Neural crest cell (in vitro differentiated cells): ENCODE results near the gene CLIC3. TPM values are rescaled to one million over a fixed set of nuclear protein-coding genes. Genes with fewer than 3 reads are reported as not detected.

Experiments
- DNase-seq: peaks from one replicate; pipeline ENCODE4 v3.0.0; 2021; ENCODE audit warnings: low read depth, mixed read lengths, low spot score
- H3K27ac Mint-ChIP-seq: one replicate; pipeline ENCODE4 v1.8.0; 2021; ENCODE audit warnings: mild to moderate bottlenecking, mixed read lengths; ENCODE audit not compliant: unreplicated experiment
- H3K27me3 Mint-ChIP-seq: 2 replicates; pipeline ENCODE4 v1.8.0; 2021; ENCODE audit warnings: low read depth, mild to moderate bottlenecking, mixed read lengths
- H3K36me3 Mint-ChIP-seq: 2 replicates; pipeline ENCODE4 v1.8.0; 2021; ENCODE audit warnings: low read depth, mild to moderate bottlenecking, mixed read lengths
- H3K4me1 Mint-ChIP-seq: 2 replicates; pipeline ENCODE4 v1.8.0; 2021; ENCODE audit warnings: mixed read lengths
- H3K4me3 Mint-ChIP-seq: one replicate; pipeline ENCODE4 v1.8.0; 2021; ENCODE audit warnings: mild to moderate bottlenecking, mixed read lengths
- H3K9me3 Mint-ChIP-seq: 2 replicates; pipeline ENCODE4 v1.8.0; 2021; ENCODE audit warnings: mixed read lengths
- CTCF ChIP-seq: fragments of 200-600 bp; sonication (generic); conservative IDR thresholded peaks from 2 replicates; pipeline ENCODE4 v1.5.0; 2021; ENCODE audit warnings: antibody characterized with exemption, mild to moderate bottlenecking
- total RNA-seq: library from RNA; stranded (reverse); gene quantifications from 2 replicates; pipeline ENCODE4 v1.2.1, GENCODE V29; 2021

The CLIC3 gene
- total RNA-seq, 1 donor from 2014 or later: not detected

- Mint-ChIP-seq H3K9me3 (no peaks in the 10 kb centered on the region), H3K4me3 (no peak overlapping the region), H3K27me3 (peaks cover 25% of the 10 kb centered on the region), H3K27ac (no peak overlapping the region), H3K36me3 (no peaks in the 10 kb centered on the region), H3K4me1 (peaks cover 4% of the 10 kb centered on the region)
- no peak for DNase-seq
- no peak for TF ChIP-seq CTCF
Observed at GRCh38 chr9:137042751-137043727, 46.7 kb upstream of the CLIC3 start.

- no peak for TF ChIP-seq CTCF
- Mint-ChIP-seq H3K4me3 (no peak overlapping the region), H3K4me1 (peaks cover 4% of the 10 kb centered on the region), H3K9me3 (no peaks in the 10 kb centered on the region), H3K36me3 (no peaks in the 10 kb centered on the region), H3K27ac (no peak overlapping the region), H3K27me3 (peaks cover 7% of the 10 kb centered on the region)
- no peak for DNase-seq
Observed at GRCh38 chr9:137041124-137041523, 44.8 kb upstream of the CLIC3 start.

DNA sequence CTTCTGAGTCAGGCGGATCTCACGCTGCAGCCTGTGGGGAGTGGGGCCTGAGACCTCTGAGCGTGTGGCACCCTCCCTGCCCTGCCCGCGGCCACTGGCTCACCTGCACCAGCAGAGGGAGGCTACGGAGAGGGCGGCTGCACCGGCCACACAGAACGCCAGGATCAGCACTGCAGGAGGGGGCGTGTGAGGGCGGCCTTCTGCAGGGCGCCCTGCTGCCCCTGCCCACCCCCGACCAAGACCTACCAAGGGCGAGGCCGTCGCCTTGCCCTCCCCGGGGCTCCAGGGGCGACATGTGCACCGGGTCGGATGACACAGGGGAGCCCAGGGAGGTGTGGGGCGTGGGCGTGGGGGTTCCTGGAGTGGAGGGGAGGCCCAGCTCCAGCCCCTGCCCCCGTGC lies 44.2 kb upstream of the CLIC3 start:
- H3K36me3 Mint-ChIP-seq: no peaks in the 10 kb centered on the region
- H3K27ac Mint-ChIP-seq: no peak overlapping the region
- no peak for DNase-seq
- H3K4me3 Mint-ChIP-seq: no peak overlapping the region
- H3K4me1 Mint-ChIP-seq: peaks cover 4% of the 10 kb centered on the region
- no peaks in the 10 kb centered on the region for H3K9me3 Mint-ChIP-seq
- TF ChIP-seq CTCF: no peak
- H3K27me3 Mint-ChIP-seq: peaks cover 7% of the 10 kb centered on the region

GRCh38 chr9:137039611-137040366 lies 43.4 kb upstream of the CLIC3 start:
- H3K27me3 Mint-ChIP-seq: peaks cover 2% of the 10 kb centered on the region
- H3K36me3 Mint-ChIP-seq: no peaks in the 10 kb centered on the region
- H3K4me3 Mint-ChIP-seq: no peak overlapping the region
- TF ChIP-seq CTCF: no peak
- no peaks in the 10 kb centered on the region for H3K9me3 Mint-ChIP-seq
- DNase-seq: no peak
- H3K4me1 Mint-ChIP-seq: peaks cover 2% of the 10 kb centered on the region
- H3K27ac Mint-ChIP-seq: no peak overlapping the region

DNA sequence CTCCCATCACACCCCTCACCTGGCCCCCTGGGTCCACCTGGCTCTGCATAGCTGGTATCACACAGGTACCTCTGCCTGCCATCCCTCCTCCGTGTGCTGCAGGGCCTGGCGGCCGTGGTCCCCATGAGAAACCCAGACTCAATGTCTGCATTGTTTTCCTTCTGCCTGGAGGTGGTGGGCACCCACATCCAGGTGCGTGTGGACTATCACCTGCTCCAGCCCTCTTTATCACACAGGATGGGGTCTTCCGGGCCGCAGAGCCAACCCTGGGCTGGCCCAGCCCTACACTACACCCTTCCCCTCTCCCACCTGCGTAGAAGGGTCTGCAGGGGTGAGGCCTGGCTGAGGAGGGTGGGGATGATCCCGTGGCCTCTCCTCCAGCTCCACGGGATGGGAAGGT lies 42.5 kb upstream of the CLIC3 start:
- no peak overlapping the region for H3K27ac Mint-ChIP-seq
- H3K36me3 Mint-ChIP-seq: no peaks in the 10 kb centered on the region
- H3K9me3 Mint-ChIP-seq: no peaks in the 10 kb centered on the region
- DNase-seq: no peak
- no peaks in the 10 kb centered on the region for H3K4me1 Mint-ChIP-seq
- no peaks in the 10 kb centered on the region for H3K27me3 Mint-ChIP-seq
- no peak for TF ChIP-seq CTCF
- H3K4me3 Mint-ChIP-seq: no peak overlapping the region
